HCT116 (cell line): Measurements from ENCODE around the gene TMEM117. TPM values are rescaled to one million over a fixed set of nuclear protein-coding genes. Genes with fewer than 3 reads are reported as not detected.

Source experiments
- ATAC-seq: fragments of 200-7000 bp; cut with Tn5 transposase; 2 replicates; pipeline ENCODE4 v1.9.1; 2020; ENCODE audit warnings: mild to moderate bottlenecking, moderate library complexity
- BruUV-seq: library from RNA; stranded (reverse); fragments of 400-500 nt; replicated peaks from 2 replicates; lab custom pipeline; 2021; lab: Mats Ljungman, UMichigan
- CTCF ChIA-PET: fragments of 300-600 bp; sonication (Branson Sonifier 250); formaldehyde crosslinking; loops from one replicate; lab custom pipeline; 2021; ENCODE audit warnings: antibody characterized with exemption; lab: Charles Lee
- POLR2A ChIA-PET: fragments of 300-600, 350-600 bp; sonication (Branson Sonifier 250); formaldehyde crosslinking; loops from one replicate; lab custom pipeline; 2021; ENCODE audit warnings: antibody characterized with exemption; lab: Charles Lee
- RAD21 ChIA-PET, 2 experiments: fragments of 300-600 bp; sonication (Branson Sonifier 250); formaldehyde crosslinking; loops; one replicate each; lab custom pipeline; 2023; ENCODE audit warnings: low total read pairs in 2 of 2; ENCODE audit not compliant: uncharacterized antibody in 2 of 2, unreplicated experiment in 2 of 2, low non-redundant PET in 1 of 2; lab: Charles Lee
- DNase-seq: peaks from one replicate; pipeline ENCODE4 v3.0.0-alpha.2; 2010; ENCODE audit warnings: low read depth, low spot score
- H2AFZ ChIP-seq: fragments of 200-600 bp; shearing (Covaris generic), sonication (generic); 2 replicates; pipeline ENCODE4 v1.6.1; 2017; ENCODE audit warnings: low read depth, mixed run types, mixed read lengths, antibody characterized with exemption, low read length; ENCODE audit not compliant: poor library complexity, severe bottlenecking
- H3K27ac ChIP-seq: 2 replicates; pipeline ENCODE4 v1.5.1; 2012; ENCODE audit warnings: low read depth, low read length
- H3K27me3 ChIP-seq: fragments of 200-600 bp; sonication (generic); 2 replicates; pipeline ENCODE4 v1.6.1; 2016; ENCODE audit warnings: mixed run types, low read length, mixed read lengths; ENCODE audit not compliant: insufficient read depth
- H3K36me3 ChIP-seq, 2 experiments: fragments of 200-500 bp in 1 of 2; fragments of 200-600 bp in 1 of 2; sonication (Bioruptor generic) in 1 of 2; sonication (generic) in 1 of 2; 2 replicates each; pipeline versions ENCODE4 v1.5.1 to v1.6.1; 2014 to 2016; ENCODE audit warnings: low read length in 2 of 2, inconsistent platforms in 1 of 2, mixed read lengths in 1 of 2, mixed run types in 1 of 2; ENCODE audit not compliant: insufficient read depth in 2 of 2, control insufficient read depth in 1 of 2
- H3K4me1 ChIP-seq, 2 experiments: fragments of 200-600 bp in 1 of 2; sonication (generic) in 1 of 2; 2 replicates each; pipeline versions ENCODE4 v1.5.1 to v1.6.1; 2012 to 2017; ENCODE audit warnings: low read length in 2 of 2, inconsistent platforms in 1 of 2, mild to moderate bottlenecking in 1 of 2, mixed read lengths in 1 of 2, mixed run types in 1 of 2, moderate library complexity in 1 of 2; ENCODE audit not compliant: insufficient read depth in 2 of 2, control insufficient read depth in 1 of 2
- H3K4me2 ChIP-seq: fragments of 200-600 bp; sonication (generic); 2 replicates; pipeline ENCODE4 v1.6.1; 2017; ENCODE audit warnings: mixed run types, low read length, mixed read lengths
- H3K4me3 ChIP-seq, 2 experiments: fragments of 200-600 bp in 1 of 2; sonication (generic) in 1 of 2; replicated peaks in 1 of 2; 2 replicates each; pipeline ENCODE4 v1.5.1; 2011 to 2016; ENCODE audit warnings: low read length in 2 of 2, control low read depth in 1 of 2, low read depth in 1 of 2, mild to moderate bottlenecking in 1 of 2, mixed read lengths in 1 of 2, mixed run types in 1 of 2
- H3K79me2 ChIP-seq: fragments of 200-600 bp; sonication (generic); 2 replicates; pipeline ENCODE4 v1.6.1; 2017; ENCODE audit warnings: mild to moderate bottlenecking, mixed run types, low read length, moderate library complexity, mixed read lengths; ENCODE audit not compliant: insufficient read depth
- H3K9ac ChIP-seq: fragments of 200-600 bp; sonication (generic); 2 replicates; pipeline ENCODE4 v1.6.1; 2016; ENCODE audit warnings: low read length, mixed read lengths
- H3K9me2 ChIP-seq: fragments of 200-600 bp; sonication (generic), shearing (Covaris generic); 2 replicates; pipeline ENCODE4 v1.6.1; 2017; ENCODE audit warnings: mixed run types, mild to moderate bottlenecking, moderate library complexity; ENCODE audit not compliant: insufficient read depth
- H3K9me3 ChIP-seq, 2 experiments: fragments of 200-500 bp in 1 of 2; fragments of 200-600 bp in 1 of 2; sonication (Bioruptor generic) in 1 of 2; sonication (generic) in 1 of 2; 2 replicates each; pipeline ENCODE4 v1.6.1; 2014 to 2017; ENCODE audit warnings: low read length in 2 of 2, mixed read lengths in 2 of 2, inconsistent platforms in 1 of 2, low read depth in 1 of 2, mild to moderate bottlenecking in 1 of 2, mixed run types in 1 of 2, moderate library complexity in 1 of 2; ENCODE audit not compliant: control insufficient read depth in 1 of 2, insufficient read depth in 1 of 2
- H4K20me1 ChIP-seq: fragments of 200-600 bp; sonication (generic), shearing (Covaris generic); 2 replicates; pipeline ENCODE4 v1.6.1; 2017; ENCODE audit warnings: mixed run types, mild to moderate bottlenecking, moderate library complexity; ENCODE audit not compliant: insufficient read depth
- CTCF ChIP-seq, 3 experiments: fragments of 200-600 bp in 1 of 3; sonication (generic) in 1 of 3; IDR thresholded peaks in 2 of 3; conservative IDR thresholded peaks in 1 of 3; 2 replicates each; pipeline ENCODE4 v1.5.1; 2012 to 2017; ENCODE audit warnings: low read depth in 2 of 3, low read length in 2 of 3, antibody characterized with exemption in 1 of 3, borderline replicate concordance in 1 of 3, control low read depth in 1 of 3, mild to moderate bottlenecking in 1 of 3, mixed read lengths in 1 of 3, mixed run types in 1 of 3, moderate library complexity in 1 of 3; ENCODE audit not compliant: insufficient read depth in 1 of 3
- EGR1 ChIP-seq: IDR thresholded peaks from 2 replicates; pipeline ENCODE4 v1.6.1; 2012; ENCODE audit warnings: low read depth
- EZH2 ChIP-seq: fragments of 200-600 bp; sonication (generic); IDR thresholded peaks from 2 replicates; pipeline ENCODE4 v1.6.1; 2017; ENCODE audit warnings: antibody characterized with exemption, mixed run types
- FOSL1 ChIP-seq: IDR thresholded peaks from 2 replicates; pipeline ENCODE4 v1.6.1; 2012; ENCODE audit warnings: low read depth
- POLR2A ChIP-seq: IDR thresholded peaks from 2 replicates; pipeline ENCODE4 v1.7.0; 2011; ENCODE audit warnings: borderline replicate concordance; ENCODE audit not compliant: insufficient read depth, insufficient read length; ENCODE audit errors: extremely low read depth
- RAD21 ChIP-seq: IDR thresholded peaks from 2 replicates; pipeline ENCODE4 v1.6.1; 2012; ENCODE audit warnings: low read depth, mild to moderate bottlenecking
- SIN3A ChIP-seq: IDR thresholded peaks from 2 replicates; pipeline ENCODE4 v1.6.1; 2012; ENCODE audit warnings: low read depth
- SRF ChIP-seq: IDR thresholded peaks from 2 replicates; pipeline ENCODE4 v1.6.1; 2012; ENCODE audit warnings: low read depth
- YY1 ChIP-seq: IDR thresholded peaks from 2 replicates; pipeline ENCODE4 v1.6.1; 2011; ENCODE audit warnings: low read length, low read depth, moderate library complexity, mild to moderate bottlenecking; ENCODE audit not compliant: insufficient replicate concordance; ENCODE audit errors: extremely low read depth
- intact Hi-C: fragments of 100-400 bp; cut with micrococcal nuclease; formaldehyde crosslinking; loops from 2 replicates; pipeline ENCODE4 v1.10.0; 2022
- total RNA-seq: library from RNA; stranded (reverse); gene quantifications from one replicate; pipeline ENCODE4 v1.2.1, GENCODE V29; 2021; ENCODE audit not compliant: unreplicated experiment

The TMEM117 gene
- total RNA-seq, 1 experiment from 2014 or later = 3.6 TPM

GRCh38 chr12:43805149-43805859 is 30.6 kb upstream of the TMEM117 start:
- peak overlapping the region; percentile 72 to 85 for H3K4me3 ChIP-seq
- intact Hi-C loops = no loop called here
- no peaks in the 10 kb centered on the region for H4K20me1 ChIP-seq
- peak overlapping the region; percentile 82 for H3K9ac ChIP-seq
- no peaks in the 10 kb centered on the region for H3K9me2 ChIP-seq
- ATAC-seq (no peak; the same call in 1 of the 2 replicates), DNase-seq (no peak)
- no peaks in the 10 kb centered on the region for H3K9me3 ChIP-seq
- CTCF ChIA-PET = interaction anchor here (2.0 kb wide), 1 partner anchor 11 kb away, joined by 6 read pairs; no protein-coding TSS in a partner anchor
- peak; percentile 19; the same call in 1 of the 2 replicates for TF ChIP-seq SIN3A
- TF ChIP-seq EZH2 = no peak
- TF ChIP-seq EGR1 = no peak
- TF ChIP-seq POLR2A = no peak
- TF ChIP-seq YY1 = no peak
- TF ChIP-seq SRF = peak; percentile 33; the same call in 1 of the 2 replicates
- no peak for TF ChIP-seq FOSL1
- no peak for TF ChIP-seq RAD21
- peak in 1 of 3 experiments; percentile 37; a peak in 1 of 6 replicates for TF ChIP-seq CTCF (IDR thresholded peaks at IDR 0.05 in 2 of 3, conservative IDR thresholded peaks at IDR 0.05 in 1 of 3; ENCODE audit: borderline replicate concordance in 1 of 3, insufficient read depth in 1 of 3, low read depth in 2 of 3, low read length in 2 of 3)
- H3K27me3 ChIP-seq = no peaks in the 10 kb centered on the region
- H3K79me2 ChIP-seq = peaks cover 46% of the 10 kb centered on the region
- H3K36me3 ChIP-seq = peaks cover 17 to 28% of the 10 kb centered on the region in 2 experiments
- RAD21 ChIA-PET = interaction anchor here in 1 of 2 experiments (1.3 kb wide), 1 partner anchor 77 kb away, joined by 4 read pairs; no protein-coding TSS in a partner anchor
- TSS peak; percentile 52 for BruUV-seq
- H3K27ac ChIP-seq = peak overlapping the region; percentile 76
- POLR2A ChIA-PET = interaction anchor here (1.1 to 1.4 kb wide), 3 partner anchors 9 to 13 kb away, joined by 3 to 6 read pairs (median 4); no protein-coding TSS in a partner anchor
- peak overlapping the region; percentile 85 for H3K4me2 ChIP-seq
- H3K4me1 ChIP-seq = peaks cover 9 to 15% of the 10 kb centered on the region in 2 experiments
- no peak overlapping the region for H2AFZ ChIP-seq
